GM19452 (cell line): ENCODE measurements around the gene BACH1.
"Not testable (repeated sequence)": the region's sequence is repeated elsewhere in the genome, so short reads cannot be mapped to it uniquely, and the experiment has no call there.

Source experiments
- ATAC-seq: cut with Tn5 transposase; IDR thresholded peaks from one replicate; pipeline ENCODE4 v1.9.1; 2021; ENCODE audit not compliant: unreplicated experiment

The BACH1 gene

GRCh38 chr21:29342363-29342957, 43.7 kb downstream of the BACH1 start:
- ATAC-seq, result peak; percentile 69

- ATAC-seq, result no peak
Observed at GRCh38 chr21:29343519-29343918, 44.8 kb downstream of the BACH1 start.

GRCh38 chr21:29346281-29346680, 47.6 kb downstream of the BACH1 start:
- ATAC-seq, result no peak

- ATAC-seq, result no peak
Observed at GRCh38 chr21:29346771-29347170, 48.0 kb downstream of the BACH1 start.

GRCh38 chr21:29347274-29347681, 48.6 kb downstream of the BACH1 start:
- no peak for ATAC-seq

GRCh38 chr21:29349702-29350101, 51.0 kb downstream of the BACH1 start:
- ATAC-seq, result no peak

GRCh38 chr21:29350246-29350779, 51.6 kb downstream of the BACH1 start:
- no peak for ATAC-seq

- ATAC-seq, result no peak
Observed at GRCh38 chr21:29351691-29352090, 53.0 kb downstream of the BACH1 start.

- ATAC-seq, result not testable (repeated sequence)
Observed at GRCh38 chr21:29355043-29355710, 56.5 kb downstream of the BACH1 start.

- ATAC-seq, result not testable (repeated sequence)
Observed at GRCh38 chr21:29356291-29356690, 57.6 kb downstream of the BACH1 start.

- ATAC-seq, result not testable (repeated sequence)
Observed at GRCh38 chr21:29356810-29357209, 58.1 kb downstream of the BACH1 start.

- no peak for ATAC-seq
Observed at GRCh38 chr21:29359718-29360117, 61.0 kb downstream of the BACH1 start.

GRCh38 chr21:29360799-29361765, 62.4 kb downstream of the BACH1 start:
- ATAC-seq, result no peak

- no peak for ATAC-seq
Observed at GRCh38 chr21:29362758-29363157, 64.0 kb downstream of the BACH1 start.

- no peak for ATAC-seq
Observed at GRCh38 chr21:29365661-29366265, 67.0 kb downstream of the BACH1 start.

GRCh38 chr21:29366532-29366931, 67.8 kb downstream of the BACH1 start:
- no peak for ATAC-seq

- ATAC-seq, result no peak
Observed at GRCh38 chr21:29367335-29367734, 68.6 kb downstream of the BACH1 start.

GRCh38 chr21:29368906-29369305, 70.2 kb downstream of the BACH1 start:
- no peak for ATAC-seq

GRCh38 chr21:29371464-29371863, 72.7 kb downstream of the BACH1 start:
- ATAC-seq, result no peak

- ATAC-seq, result peak; percentile 77
Observed at GRCh38 chr21:29372063-29372802, 73.5 kb downstream of the BACH1 start.
